Esophagus muscularis mucosa (tissue), 3 donors: ENCODE data around the gene GALNT15.

Experiments
- POLR2AphosphoS5 ChIP-seq, 2 donors: sonication (generic); formaldehyde crosslinking; IDR thresholded peaks; one replicate each; pipeline ENCODE4 v1.6.1; 2017; ENCODE audit warnings: antibody characterized with exemption in 2 of 2
- TF ChIP-seq, protein P1 (sequence below), 3 experiments: fragments of 200-600 bp in 2 of 3; fragments of 450-650 bp in 1 of 3; sonication (generic) in 2 of 3; IDR thresholded peaks; one replicate each; pipeline ENCODE4 v1.5.1; 2017 to 2019; ENCODE audit warnings: antibody characterized with exemption in 3 of 3, mild to moderate bottlenecking in 2 of 3, moderate library complexity in 1 of 3

DNA sequence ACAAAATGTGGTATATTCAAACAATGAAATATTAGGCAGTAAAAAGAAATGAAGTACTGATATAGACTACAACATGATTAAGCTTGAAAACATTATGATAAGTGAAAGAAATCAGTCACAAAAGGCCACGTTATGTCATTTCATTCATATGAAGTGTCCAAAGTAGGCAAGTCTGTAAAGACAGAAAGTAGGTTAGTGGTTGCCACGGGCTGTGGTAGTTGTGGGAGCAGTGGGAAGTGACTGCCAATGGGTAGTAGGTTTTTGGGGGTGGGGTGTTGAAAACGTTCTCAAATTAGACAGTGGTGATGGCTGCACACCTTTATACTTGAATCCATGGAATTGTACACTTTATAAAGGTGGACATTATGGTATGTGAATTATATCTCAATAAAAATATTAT is 12.1 kb downstream of the GALNT15 start:
- no peak for TF ChIP-seq POLR2AphosphoS5 (IDR thresholded peaks at IDR 0.05)
- TF ChIP-seq, protein P1, sequence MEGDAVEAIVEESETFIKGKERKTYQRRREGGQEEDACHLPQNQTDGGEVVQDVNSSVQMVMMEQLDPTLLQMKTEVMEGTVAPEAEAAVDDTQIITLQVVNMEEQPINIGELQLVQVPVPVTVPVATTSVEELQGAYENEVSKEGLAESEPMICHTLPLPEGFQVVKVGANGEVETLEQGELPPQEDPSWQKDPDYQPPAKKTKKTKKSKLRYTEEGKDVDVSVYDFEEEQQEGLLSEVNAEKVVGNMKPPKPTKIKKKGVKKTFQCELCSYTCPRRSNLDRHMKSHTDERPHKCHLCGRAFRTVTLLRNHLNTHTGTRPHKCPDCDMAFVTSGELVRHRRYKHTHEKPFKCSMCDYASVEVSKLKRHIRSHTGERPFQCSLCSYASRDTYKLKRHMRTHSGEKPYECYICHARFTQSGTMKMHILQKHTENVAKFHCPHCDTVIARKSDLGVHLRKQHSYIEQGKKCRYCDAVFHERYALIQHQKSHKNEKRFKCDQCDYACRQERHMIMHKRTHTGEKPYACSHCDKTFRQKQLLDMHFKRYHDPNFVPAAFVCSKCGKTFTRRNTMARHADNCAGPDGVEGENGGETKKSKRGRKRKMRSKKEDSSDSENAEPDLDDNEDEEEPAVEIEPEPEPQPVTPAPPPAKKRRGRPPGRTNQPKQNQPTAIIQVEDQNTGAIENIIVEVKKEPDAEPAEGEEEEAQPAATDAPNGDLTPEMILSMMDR (IDR thresholded peaks at IDR 0.05) = no peak
